Measurements from ENCODE around the gene NDP. TPM values are rescaled to one million over a fixed set of nuclear protein-coding genes. Genes with fewer than 3 reads are reported as not detected.

Gene NDP
- total RNA-seq, 1 experiment from 2014 or later: not detected

GRCh38 chrX:43998374-43998773 lies 25.2 kb upstream of the NDP start:
- H3K9ac ChIP-seq (ENCODE audit: low read length): no peak overlapping the region
- no peak overlapping the region for H3K4me3 ChIP-seq (replicated peaks in 1 of 2; ENCODE audit: low read depth in 1 of 2, low read length in 2 of 2)
- H2AFZ ChIP-seq (ENCODE audit: low read depth, low read length, poor library complexity, severe bottlenecking): no peak overlapping the region
- H3K27me3 ChIP-seq (ENCODE audit: insufficient read depth, low read length): no peaks in the 10 kb centered on the region
- H4K20me1 ChIP-seq (ENCODE audit: insufficient read depth): no peaks in the 10 kb centered on the region
- H3K4me2 ChIP-seq (ENCODE audit: low read length): no peak overlapping the region
- H3K79me2 ChIP-seq (ENCODE audit: insufficient read depth, low read length): no peaks in the 10 kb centered on the region
- intact Hi-C loops (cut with micrococcal nuclease): no loop called here
- ATAC-seq: no peak
- no peak overlapping the region for H3K27ac ChIP-seq (ENCODE audit: low read depth, low read length)
- ChIA-PET CTCF (no interaction called here), POLR2A (no interaction called here), RAD21 (ENCODE audit: low non-redundant PET in 1 of 2, low total read pairs in 2 of 2, uncharacterized antibody in 2 of 2, unreplicated experiment in 2 of 2) (no interaction called here)
- H3K9me3 ChIP-seq (ENCODE audit: control insufficient read depth in 1 of 2, insufficient read depth in 1 of 2, low read depth in 1 of 2, low read length in 2 of 2): no peaks in the 10 kb centered on the region
- BruUV-seq (replicated peaks): no TSS peak
- no peak for TF ChIP-seq RAD21 (IDR thresholded peaks at IDR 0.05; ENCODE audit: low read depth)
- no peak for TF ChIP-seq FOSL1 (IDR thresholded peaks at IDR 0.05; ENCODE audit: low read depth)
- TF ChIP-seq ELF1 (IDR thresholded peaks at IDR 0.05; ENCODE audit: borderline replicate concordance, low read depth): no peak
- TF ChIP-seq MAX (IDR thresholded peaks at IDR 0.05): no peak
- TF ChIP-seq JUND (IDR thresholded peaks at IDR 0.05): no peak
- TF ChIP-seq POLR2A (IDR thresholded peaks at IDR 0.05; ENCODE audit: borderline replicate concordance, extremely low read depth, insufficient read depth, insufficient read length): no peak
- no peak for TF ChIP-seq ZNF274 (IDR thresholded peaks at IDR 0.05; ENCODE audit: low read depth, low read length)
- TF ChIP-seq REST (IDR thresholded peaks at IDR 0.05; ENCODE audit: low read depth): no peak
- no peak for TF ChIP-seq YY1 (IDR thresholded peaks at IDR 0.05; ENCODE audit: extremely low read depth, insufficient replicate concordance, low read depth, low read length)
- TF ChIP-seq ZFX (IDR thresholded peaks at IDR 0.05): no peak
- no peaks in the 10 kb centered on the region for H3K36me3 ChIP-seq (ENCODE audit: control insufficient read depth in 1 of 2, insufficient read depth in 2 of 2, low read length in 2 of 2)
- no peaks in the 10 kb centered on the region for H3K4me1 ChIP-seq (ENCODE audit: control insufficient read depth in 1 of 2, insufficient read depth in 2 of 2, low read length in 2 of 2)
- no peak for DNase-seq (ENCODE audit: low read depth, low spot score)
- H3K9me2 ChIP-seq (ENCODE audit: insufficient read depth): no peaks in the 10 kb centered on the region

All from HCT116 (cell line).